GM19324 (cell line): Measurements from ENCODE around the gene FGFBP3.

Source experiments
- ATAC-seq: cut with Tn5 transposase; IDR thresholded peaks from one replicate; pipeline ENCODE4 v1.9.1; 2021; ENCODE audit warnings: mild to moderate bottlenecking, moderate library complexity; ENCODE audit not compliant: unreplicated experiment, low FRiP score

Gene FGFBP3

GRCh38 chr10:91909117-91909677, at the start of gene FGFBP3:
Gene FGFBP3 (minus strand): TSS chr10:91909486. CDS start chr10:91908969, 517 bp downstream.
- no peak for ATAC-seq

GRCh38 chr10:91957091-91957490, 47.8 kb upstream of the FGFBP3 start:
- ATAC-seq: no peak

- ATAC-seq: no peak
These were observed 45.8 kb upstream of the FGFBP3 start for GRCh38 chr10:91955114-91955513.

- ATAC-seq: no peak
These were observed 44.4 kb upstream of the FGFBP3 start for GRCh38 chr10:91953600-91954160.

GRCh38 chr10:91944880-91945630, 35.8 kb upstream of the FGFBP3 start:
- no peak for ATAC-seq

GRCh38 chr10:91941426-91941825, 32.1 kb upstream of the FGFBP3 start:
- ATAC-seq: no peak

- ATAC-seq: no peak
These were observed 30.4 kb upstream of the FGFBP3 start for GRCh38 chr10:91939653-91940052.

- ATAC-seq: no peak
These were observed 26.6 kb upstream of the FGFBP3 start for GRCh38 chr10:91935886-91936285.

- ATAC-seq: no peak
These were observed 23.5 kb upstream of the FGFBP3 start for GRCh38 chr10:91932737-91933136.

GRCh38 chr10:91931526-91932190, 22.4 kb upstream of the FGFBP3 start:
- ATAC-seq: no peak

- ATAC-seq: no peak
These were observed 21.7 kb upstream of the FGFBP3 start for GRCh38 chr10:91930939-91931338.

- ATAC-seq: no peak
These were observed 15.7 kb upstream of the FGFBP3 start for GRCh38 chr10:91925022-91925320.

GRCh38 chr10:91924212-91925021, 15.1 kb upstream of the FGFBP3 start:
- peak; percentile 31 for ATAC-seq

- peak; percentile 99 for ATAC-seq
These were observed 14.3 kb upstream of the FGFBP3 start, which contains the start of gene BTAF1 for GRCh38 chr10:91923371-91924211. Gene BTAF1 (plus strand): TSS chr10:91923770. CDS start chr10:91924077, 307 bp downstream.

GRCh38 chr10:91919651-91920050, 10.4 kb upstream of the FGFBP3 start:
- ATAC-seq: no peak

- ATAC-seq: no peak
These were observed 1.2 kb upstream of the FGFBP3 start for GRCh38 chr10:91910467-91910866.

GRCh38 chr10:91908337-91909116, 759 bp downstream of the FGFBP3 start:
- ATAC-seq: peak; percentile 96

GRCh38 chr10:91907914-91908336, 1.4 kb downstream of the FGFBP3 start:
- ATAC-seq: no peak

GRCh38 chr10:91907033-91907594, 2.2 kb downstream of the FGFBP3 start:
- no peak for ATAC-seq
